ENCODE results near the gene PAK1. TPM values are rescaled to one million over a fixed set of nuclear protein-coding genes. Genes with fewer than 3 reads are reported as not detected.

Gene PAK1
- polyA plus RNA-seq, 3 donors: 128 to 195 (median 134) TPM

DNA sequence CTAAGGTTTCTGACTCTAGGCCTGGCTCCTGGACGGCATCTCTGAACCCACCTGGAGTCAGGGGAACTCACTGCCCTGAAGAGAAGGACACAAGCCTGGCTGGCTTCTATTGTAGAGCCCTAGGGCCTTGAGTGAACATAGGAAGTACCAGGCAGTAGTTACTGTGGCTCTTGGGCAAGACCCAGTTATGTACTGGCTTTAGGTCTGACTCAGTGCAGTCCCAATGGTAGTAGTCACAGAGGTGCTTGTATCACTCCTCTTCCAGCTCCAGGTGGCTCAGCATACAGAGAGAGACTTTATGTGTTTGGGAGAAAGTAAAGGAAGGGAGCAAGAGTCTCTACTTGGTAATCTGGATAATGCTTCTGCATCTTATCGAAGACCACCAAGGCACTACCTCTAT is 13.9 kb upstream of the PAK1 start:
- Mint-ChIP-seq H3K27ac (no peak overlapping the region), H3K27me3 (ENCODE audit: low read depth in 3 of 3) (peaks cover 0 to 16% (median 8%) of the 10 kb centered on the region in 3 donors), H3K4me3 (no peak overlapping the region), H3K9me3 (no peaks in the 10 kb centered on the region), H3K36me3 (no peaks in the 10 kb centered on the region), H3K4me1 (peaks cover 2% of the 10 kb centered on the region)
- Histone ChIP-seq H4K20me1 (ENCODE audit: insufficient read depth, low read length) (no peaks in the 10 kb centered on the region), H3K36me3 (replicated peaks in 1 of 2; ENCODE audit: control insufficient read depth in 1 of 2, insufficient read depth in 2 of 2, low read length in 2 of 2) (no peaks in the 10 kb centered on the region), H3K4me3 (replicated peaks in 1 of 3; ENCODE audit: low read depth in 2 of 3, low read length in 3 of 3) (no peak overlapping the region), H2AFZ (ENCODE audit: insufficient read depth, low read depth, low read length, poor library complexity, severe bottlenecking) (no peak overlapping the region), H3K79me2 (ENCODE audit: insufficient read depth, low read length) (no peaks in the 10 kb centered on the region), H3K4me1 (ENCODE audit: control insufficient read depth in 1 of 2, insufficient read depth in 2 of 2, low read length in 2 of 2) (no peaks in the 10 kb centered on the region), H3K27ac (ENCODE audit: low read depth in 1 of 2, low read length in 2 of 2) (no peak overlapping the region), H3K27me3 (ENCODE audit: control insufficient read depth in 2 of 2, insufficient read depth in 2 of 2, low read length in 2 of 2) (no peaks in the 10 kb centered on the region), H3K9me3 (replicated peaks in 1 of 2; ENCODE audit: control insufficient read depth in 1 of 2, insufficient read depth in 1 of 2, low read length in 2 of 2) (no peaks in the 10 kb centered on the region), H3K9ac (ENCODE audit: insufficient read depth, low read length, poor library complexity, severe bottlenecking) (no peak overlapping the region), H3K4me2 (replicated peaks; ENCODE audit: extremely low read depth, low read length, poor library complexity, severe bottlenecking) (no peak overlapping the region)
- intact Hi-C loops (cut with micrococcal nuclease): no loop called here
- no peak for DNase-seq
- TF ChIP-seq, protein P1, sequence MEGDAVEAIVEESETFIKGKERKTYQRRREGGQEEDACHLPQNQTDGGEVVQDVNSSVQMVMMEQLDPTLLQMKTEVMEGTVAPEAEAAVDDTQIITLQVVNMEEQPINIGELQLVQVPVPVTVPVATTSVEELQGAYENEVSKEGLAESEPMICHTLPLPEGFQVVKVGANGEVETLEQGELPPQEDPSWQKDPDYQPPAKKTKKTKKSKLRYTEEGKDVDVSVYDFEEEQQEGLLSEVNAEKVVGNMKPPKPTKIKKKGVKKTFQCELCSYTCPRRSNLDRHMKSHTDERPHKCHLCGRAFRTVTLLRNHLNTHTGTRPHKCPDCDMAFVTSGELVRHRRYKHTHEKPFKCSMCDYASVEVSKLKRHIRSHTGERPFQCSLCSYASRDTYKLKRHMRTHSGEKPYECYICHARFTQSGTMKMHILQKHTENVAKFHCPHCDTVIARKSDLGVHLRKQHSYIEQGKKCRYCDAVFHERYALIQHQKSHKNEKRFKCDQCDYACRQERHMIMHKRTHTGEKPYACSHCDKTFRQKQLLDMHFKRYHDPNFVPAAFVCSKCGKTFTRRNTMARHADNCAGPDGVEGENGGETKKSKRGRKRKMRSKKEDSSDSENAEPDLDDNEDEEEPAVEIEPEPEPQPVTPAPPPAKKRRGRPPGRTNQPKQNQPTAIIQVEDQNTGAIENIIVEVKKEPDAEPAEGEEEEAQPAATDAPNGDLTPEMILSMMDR (IDR thresholded peaks at IDR 0.05): no peak
- WGBS (ENCODE audit: insufficient coverage): 87% methylated on average over 1 of the region's 2 CpGs

DNA sequence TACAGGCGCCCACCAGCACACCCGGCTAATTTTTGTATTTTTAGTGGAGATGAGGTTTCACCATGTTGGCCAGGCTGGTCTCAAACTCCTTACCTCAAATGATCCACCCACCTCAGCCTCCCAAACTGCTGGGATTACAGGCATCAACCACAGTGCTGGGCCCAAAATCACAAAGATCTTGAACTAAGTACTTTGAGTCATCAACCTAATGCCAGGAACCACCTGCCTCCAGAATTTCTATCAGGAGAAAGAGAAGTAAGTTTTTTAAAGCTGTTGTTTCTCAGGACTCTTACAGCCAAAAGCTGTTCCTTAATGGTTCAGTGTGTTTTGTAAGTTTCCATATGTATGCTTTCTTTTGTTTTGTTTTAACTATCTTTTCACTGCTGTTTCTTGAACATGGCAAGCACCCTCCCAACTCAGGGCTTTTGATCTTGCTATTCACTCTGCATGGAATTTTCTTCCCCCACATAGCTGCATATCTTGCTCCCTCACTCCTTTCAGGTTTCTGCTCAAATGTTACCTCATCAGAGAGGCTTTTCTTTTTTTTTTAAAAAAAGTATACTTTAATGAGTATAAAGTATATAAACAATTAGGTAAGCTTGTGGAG is 6.0 kb upstream of the PAK1 start:
- no peaks in the 10 kb centered on the region for H3K36me3 Mint-ChIP-seq
- Histone ChIP-seq H4K20me1 (ENCODE audit: insufficient read depth, low read length) (no peaks in the 10 kb centered on the region), H3K4me1 (ENCODE audit: control insufficient read depth in 1 of 2, insufficient read depth in 2 of 2, low read length in 2 of 2) (peaks cover 5 to 18% of the 10 kb centered on the region in 2 donors), H3K9ac (ENCODE audit: insufficient read depth, low read length, poor library complexity, severe bottlenecking) (no peak overlapping the region), H3K27me3 (ENCODE audit: control insufficient read depth in 2 of 2, insufficient read depth in 2 of 2, low read length in 2 of 2) (peaks cover 0 to 2% of the 10 kb centered on the region in 2 donors), H3K79me2 (ENCODE audit: insufficient read depth, low read length) (no peaks in the 10 kb centered on the region), H3K36me3 (replicated peaks in 1 of 2; ENCODE audit: control insufficient read depth in 1 of 2, insufficient read depth in 2 of 2, low read length in 2 of 2) (no peaks in the 10 kb centered on the region), H3K4me2 (replicated peaks; ENCODE audit: extremely low read depth, low read length, poor library complexity, severe bottlenecking) (no peak overlapping the region), H3K9me3 (replicated peaks in 1 of 2; ENCODE audit: control insufficient read depth in 1 of 2, insufficient read depth in 1 of 2, low read length in 2 of 2) (no peaks in the 10 kb centered on the region), H2AFZ (ENCODE audit: insufficient read depth, low read depth, low read length, poor library complexity, severe bottlenecking) (no peak overlapping the region), H3K4me3 (replicated peaks in 1 of 3; ENCODE audit: low read depth in 2 of 3, low read length in 3 of 3) (no peak overlapping the region), H3K27ac (ENCODE audit: low read depth in 1 of 2, low read length in 2 of 2) (no peak overlapping the region)
- no peaks in the 10 kb centered on the region for H3K9me3 Mint-ChIP-seq
- peaks cover 11% of the 10 kb centered on the region for H3K4me1 Mint-ChIP-seq
- peaks cover 5 to 17% (median 11%) of the 10 kb centered on the region in 3 donors for H3K27me3 Mint-ChIP-seq (ENCODE audit: low read depth in 3 of 3)
- H3K27ac Mint-ChIP-seq: no peak overlapping the region
- intact Hi-C loops (cut with micrococcal nuclease): no loop called here
- no peak overlapping the region for H3K4me3 Mint-ChIP-seq
- TF ChIP-seq, protein P1 (IDR thresholded peaks at IDR 0.05): no peak
- DNase-seq: no peak
- no CpG with 5 or more reads among the region's 2 CpGs for WGBS (ENCODE audit: insufficient coverage)
